ENCODE measurements around the gene FBXO38. TPM values are rescaled to one million over a fixed set of nuclear protein-coding genes. Genes with fewer than 3 reads are reported as not detected.

Gene FBXO38
- total and polyA plus RNA-seq, 2 of the 13 experiments (the other 11 are each of a cell fraction or from before 2014, with no cell fraction given) = 24.8 to 35.9 TPM

- no peak for TF ChIP-seq ZNF629 (CRISPR knock-in tag; conservative IDR thresholded peaks at IDR 0.05)
- peak; percentile 46; the same call in 1 of the 2 replicates for TF ChIP-seq IRF2 (CRISPR knock-in tag; IDR thresholded peaks at IDR 0.05)
- no peak for TF ChIP-seq ZKSCAN1 (IDR thresholded peaks at IDR 0.05; ENCODE audit: low read length)
- no peak for TF ChIP-seq ZNF607 (CRISPR knock-in tag; IDR thresholded peaks at IDR 0.05; ENCODE audit: borderline replicate concordance)
- no peak for TF ChIP-seq HCFC1 (IDR thresholded peaks at IDR 0.05; ENCODE audit: low read depth, low read length)
- TF ChIP-seq PRPF4 (IDR thresholded peaks at IDR 0.05; ENCODE audit: low read depth, low read length, poor library complexity, severe bottlenecking) = no peak
- no peak for TF ChIP-seq HIVEP1 (CRISPR knock-in tag; IDR thresholded peaks at IDR 0.05)
- TF ChIP-seq ZKSCAN8 (CRISPR knock-in tag; IDR thresholded peaks at IDR 0.05; ENCODE audit: borderline replicate concordance) = peak; percentile 40; the same call in 1 of the 2 replicates
- no peak for TF ChIP-seq FOXM1 (CRISPR knock-in tag; IDR thresholded peaks at IDR 0.05)
- no peak for TF ChIP-seq PHF20 (CRISPR knock-in tag; IDR thresholded peaks at IDR 0.05)
- TF ChIP-seq ZNF512B (CRISPR knock-in tag; IDR thresholded peaks at IDR 0.05; ENCODE audit: borderline replicate concordance) = no peak
- TF ChIP-seq NFIB (CRISPR knock-in tag; IDR thresholded peaks at IDR 0.05; ENCODE audit: borderline replicate concordance) = no peak
- TF ChIP-seq SRSF9 (IDR thresholded peaks at IDR 0.05; ENCODE audit: borderline replicate concordance, insufficient read depth, low read depth, low read length, poor library complexity, severe bottlenecking) = no peak
- no peak for TF ChIP-seq ZNF510 (CRISPR knock-in tag; IDR thresholded peaks at IDR 0.05; ENCODE audit: low read depth)
- no peak for TF ChIP-seq ZEB1 (IDR thresholded peaks at IDR 0.05; ENCODE audit: insufficient replicate concordance, low read depth)
- TF ChIP-seq NFAT5 (CRISPR knock-in tag; IDR thresholded peaks at IDR 0.05) = no peak
- TF ChIP-seq TAF1 (CRISPR knock-in tag; IDR thresholded peaks at IDR 0.05) = no peak
- no peak for TF ChIP-seq ZFAT (CRISPR knock-in tag; conservative IDR thresholded peaks at IDR 0.05)
- no peak for TF ChIP-seq RAD51 (IDR thresholded peaks at IDR 0.05; ENCODE audit: borderline replicate concordance)
- no peak for TF ChIP-seq ZC3H4 (CRISPR knock-in tag; IDR thresholded peaks at IDR 0.05; ENCODE audit: borderline replicate concordance)
- TF ChIP-seq AHR (CRISPR knock-in tag; IDR thresholded peaks at IDR 0.05) = no peak
- 0 out of 2 replicates have a peak, but pooled peaks have one; percentile 25 for TF ChIP-seq FOSL2 (CRISPR knock-in tag; IDR thresholded peaks at IDR 0.05)
- TF ChIP-seq ZNF17 (CRISPR knock-in tag; IDR thresholded peaks at IDR 0.05) = no peak
Observed at GRCh38 chr5:148374690-148375360, 8.9 kb upstream of the FBXO38 start (continued).

Data from HepG2 (cell line).